ENCODE measurements around the gene C12orf42. TPM values are rescaled to one million over a fixed set of nuclear protein-coding genes. Genes with fewer than 3 reads are reported as not detected.

C12orf42 gene
- total and polyA plus RNA-seq, 10 of the 15 experiments (the other 5 are each of a cell fraction or from before 2014, with no cell fraction given) = 1.4 to 7.0 (median 2.4) TPM

GRCh38 chr12:103373088-103373523 is 122.7 kb downstream of the C12orf42 start:
- Histone ChIP-seq H3K9me3 (replicated peaks; ENCODE audit: control insufficient read depth, insufficient read depth, low read length) (peaks cover 7% of the 10 kb centered on the region), H3K27me3 (replicated peaks in 1 of 2; ENCODE audit: control insufficient read depth in 2 of 2, insufficient read depth in 2 of 2, low read length in 1 of 2) (no peaks in the 10 kb centered on the region), H3K4me1 (ENCODE audit: control insufficient read depth, insufficient read depth, low read length) (peaks cover 10% of the 10 kb centered on the region), H3K9ac (ENCODE audit: control insufficient read depth, insufficient read depth, low read length) (no peak overlapping the region), H3K27ac (ENCODE audit: control insufficient read depth, insufficient read depth) (no peak overlapping the region), H2AFZ (ENCODE audit: control insufficient read depth, low read depth, low read length) (no peak overlapping the region), H4K20me1 (ENCODE audit: control insufficient read depth, insufficient read depth) (no peaks in the 10 kb centered on the region), H3K79me2 (ENCODE audit: control insufficient read depth, insufficient read depth, low read length) (no peaks in the 10 kb centered on the region), H3K36me3 (ENCODE audit: control insufficient read depth in 2 of 2, insufficient read depth in 2 of 2, low read length in 1 of 2) (no peaks in the 10 kb centered on the region), H3K4me2 (ENCODE audit: control insufficient read depth, insufficient read depth) (no peak overlapping the region), H3K4me3 (no peak overlapping the region)
- ChIA-PET RAD21 (ENCODE audit: unreplicated experiment) (no interaction called here), CTCF (no interaction called here), SMC1A (ENCODE audit: uncharacterized antibody, unreplicated experiment) (interaction anchor here (1.0 kb wide), 1 partner anchor 94 kb away, joined by 4 read pairs; no protein-coding TSS in a partner anchor), POLR2A (no interaction called here)
- no peak for TF ChIP-seq LARP7 (IDR thresholded peaks at IDR 0.05)
- TF ChIP-seq IKZF2 (IDR thresholded peaks at IDR 0.05) = 0 out of 4 replicates have a peak, but pooled peaks of 1 of the 2 experiments have one; percentile 14
- intact Hi-C loops (cut with micrococcal nuclease; ENCODE audit: unreplicated experiment) (loop anchor here (2.0 to 5.0 kb wide), 3 partner anchors 68 to 416 kb away; partner anchors contain the start of gene ASCL1), in situ Hi-C loops (cut with MboI) (no loop called here)
- no peak for DNase-seq (ENCODE audit: low read depth, low spot score)
- ATAC-seq = peak; percentile 40
- 78% methylated on average over 4 of the region's 4 CpGs for WGBS (ENCODE audit: insufficient coverage, insufficient replicate concordance, low lambda C conversion rate, missing lambda C conversion rate)
- BruUV-seq (replicated peaks) = no TSS peak
- FAIRE-seq = no peak

- Histone ChIP-seq H3K36me3 (ENCODE audit: control insufficient read depth in 2 of 2, insufficient read depth in 2 of 2, low read length in 1 of 2) (no peaks in the 10 kb centered on the region), H3K79me2 (ENCODE audit: control insufficient read depth, insufficient read depth, low read length) (no peaks in the 10 kb centered on the region), H3K4me2 (ENCODE audit: control insufficient read depth, insufficient read depth) (peak overlapping the region; percentile 12; the same call in 1 of the 2 replicates), H2AFZ (ENCODE audit: control insufficient read depth, low read depth, low read length) (no peak overlapping the region), H3K27ac (ENCODE audit: control insufficient read depth, insufficient read depth) (no peak overlapping the region), H3K9ac (ENCODE audit: control insufficient read depth, insufficient read depth, low read length) (no peak overlapping the region), H4K20me1 (ENCODE audit: control insufficient read depth, insufficient read depth) (no peaks in the 10 kb centered on the region), H3K9me3 (replicated peaks; ENCODE audit: control insufficient read depth, insufficient read depth, low read length) (peaks cover 7% of the 10 kb centered on the region), H3K4me3 (no peak overlapping the region), H3K4me1 (ENCODE audit: control insufficient read depth, insufficient read depth, low read length) (peaks cover 10% of the 10 kb centered on the region), H3K27me3 (replicated peaks in 1 of 2; ENCODE audit: control insufficient read depth in 2 of 2, insufficient read depth in 2 of 2, low read length in 1 of 2) (no peaks in the 10 kb centered on the region)
- 0% methylated on average over 1 of the region's 1 CpG for WGBS (ENCODE audit: insufficient coverage, insufficient replicate concordance, low lambda C conversion rate, missing lambda C conversion rate)
- SMC1A ChIA-PET (ENCODE audit: uncharacterized antibody, unreplicated experiment) = interaction anchor here (0.7 to 1.2 kb wide), 4 partner anchors 31 to 188 kb away, joined by 3 to 9 read pairs (median 4); no protein-coding TSS in a partner anchor
- CTCF ChIA-PET = interaction anchor here (0.6 kb wide), 1 partner anchor 127 kb away, joined by 3 read pairs; no protein-coding TSS in a partner anchor
- intact Hi-C loops (cut with micrococcal nuclease; ENCODE audit: unreplicated experiment) (loop anchor here (1.0 to 5.0 kb wide), 4 partner anchors 23 to 413 kb away; partner anchors contain the start of gene ASCL1), in situ Hi-C loops (cut with MboI) (no loop called here)
- DNase-seq (ENCODE audit: low read depth, low spot score) (peak; percentile 78), ATAC-seq (peak; percentile 89), FAIRE-seq (no peak)
- BruUV-seq (replicated peaks) = no TSS peak
- POLR2A ChIA-PET = no interaction called here
- RAD21 ChIA-PET (ENCODE audit: unreplicated experiment) = interaction anchor here (0.8 to 0.9 kb wide), 2 partner anchors 44 to 188 kb away, joined by 3 to 5 read pairs; no protein-coding TSS in a partner anchor
- TF ChIP-seq POLR2AphosphoS5 (IDR thresholded peaks at IDR 0.05; ENCODE audit: low read length) = no peak
- TF ChIP-seq MTA2 (IDR thresholded peaks at IDR 0.05; ENCODE audit: low read depth) = peak; percentile 98
- TF ChIP-seq POLR2A (IDR thresholded peaks at IDR 0.05; ENCODE audit: low read depth, low read length) = no peak
- TF ChIP-seq SPI1 (IDR thresholded peaks at IDR 0.05; ENCODE audit: borderline replicate concordance, insufficient read depth, low read depth, low read length) = peak; percentile 88
- peak; percentile 81; the same call in 1 of the 2 replicates for TF ChIP-seq RELB (IDR thresholded peaks at IDR 0.05; ENCODE audit: low read depth)
- 0 out of 2 replicates have a peak, but pooled peaks have one; percentile 91 for TF ChIP-seq ZNF217 (IDR thresholded peaks at IDR 0.05)
- no peak for TF ChIP-seq SREBF2 (IDR thresholded peaks at IDR 0.05; ENCODE audit: low read length)
- peak; percentile 57; the same call in 1 of the 2 replicates for TF ChIP-seq PKNOX1 (IDR thresholded peaks at IDR 0.05)
- TF ChIP-seq CBX5 (IDR thresholded peaks at IDR 0.05; ENCODE audit: low read depth) = peak; percentile 83; the same call in 1 of the 2 replicates
- peak; percentile 39; the same call in 1 of the 2 replicates for TF ChIP-seq ATF2 (IDR thresholded peaks at IDR 0.05; ENCODE audit: low read length)
Measured at GRCh38 chr12:103369929-103370328, 125.8 kb downstream of the C12orf42 start.

All from GM12878 (cell line).